Body of pancreas (tissue), 4 donors: ENCODE measurements around the gene ATP2B2. TPM values are rescaled to one million over a fixed set of nuclear protein-coding genes. Genes with fewer than 3 reads are reported as not detected.
A peak's percentile ranks its signal among the peaks of the same experiment; 100 is the strongest.

Experiments
- ATAC-seq: fragments of 150-250 bp; one replicate; pipeline ENCODE4 v1.9.1; 2016
- DNase-seq, 4 donors: peaks; one replicate each; pipeline ENCODE4 v3.0.0-alpha.2; 2019
- H3K27ac ChIP-seq, 4 donors: fragments of 200-600 bp; sonication (generic); 1 replicate in 3 of 4; 2 replicates in 1 of 4; pipeline versions ENCODE4 v1.5.1 to v1.6.1; 2016 to 2019; ENCODE audit warnings: mild to moderate bottlenecking in 1 of 4, mixed read lengths in 1 of 4, moderate library complexity in 1 of 4
- H3K27me3 ChIP-seq, 2 donors: fragments of 200-600 bp; sonication (generic); one replicate each; pipeline ENCODE4 v1.6.0; 2016; ENCODE audit warnings: mild to moderate bottlenecking in 1 of 2
- H3K36me3 ChIP-seq, 2 donors: fragments of 200-600 bp; sonication (generic); replicated peaks in 1 of 2; 2 replicates each; pipeline ENCODE4 v1.5.1; 2016; ENCODE audit warnings: low read depth in 2 of 2; ENCODE audit not compliant: insufficient read depth in 1 of 2
- H3K4me1 ChIP-seq: fragments of 200-600 bp; sonication (generic); one replicate; pipeline ENCODE4 v1.6.0; 2016
- H3K4me3 ChIP-seq, 2 donors: fragments of 200-600 bp; sonication (generic); 1 replicate in 1 of 2; 2 replicates in 1 of 2; pipeline ENCODE4 v1.5.1; 2016 to 2019
- H3K9me3 ChIP-seq, 3 donors: fragments of 200-600 bp; sonication (generic); 1 replicate in 2 of 3; 2 replicates in 1 of 3; pipeline ENCODE4 v1.5.1; 2016
- CTCF ChIP-seq, 7 experiments: fragments of 450-650 bp in 4 of 7; fragments of 200-600 bp in 3 of 7; sonication (generic) in 3 of 7; IDR thresholded peaks; one replicate each; pipeline ENCODE4 v1.5.1; 2016 to 2019; ENCODE audit warnings: antibody characterized with exemption in 7 of 7
- POLR2A ChIP-seq, 3 donors: fragments of 450-650 bp; IDR thresholded peaks; one replicate each; pipeline ENCODE4 v1.6.1; 2016; ENCODE audit warnings: antibody characterized with exemption in 3 of 3, mild to moderate bottlenecking in 2 of 3
- WGBS, 2 donors: methylation state at CpG; one replicate each; pipeline ENCODE4 v1.1.5; 2017; 5-methylcytosine and 5-hydroxymethylcytosine counted together
- intact Hi-C: fragments of 100-400 bp; cut with DNase I; formaldehyde crosslinking; loops from one replicate; pipeline ENCODE4 v1.15.1; 2023
- total RNA-seq, 2 donors: library from RNA; depleted of rRNA; stranded (reverse); fragments of >200 nt; gene quantifications; one replicate each; pipeline ENCODE4 v1.1.0, GENCODE V29; 2016

ATP2B2 gene
- total RNA-seq, 2 donors from 2014 or later = 0.52 TPM; not detected in 1

- Histone ChIP-seq H3K9me3 (no peaks in the 10 kb centered on the region), H3K27ac (no peak overlapping the region), H3K4me1 (no peaks in the 10 kb centered on the region), H3K4me3 (no peak overlapping the region), H3K27me3 (peaks cover 0 to 10% of the 10 kb centered on the region in 2 donors), H3K36me3 (no peaks in the 10 kb centered on the region)
- intact Hi-C loops = no loop called here
- no peak for DNase-seq
- no peak for ATAC-seq
- TF ChIP-seq CTCF (IDR thresholded peaks at IDR 0.05) (no peak), POLR2A (IDR thresholded peaks at IDR 0.05) (no peak)
- WGBS, 2 donors = 23 to 35% methylated on average over 8 to 9 of the region's 9 CpGs
Measured at GRCh38 chr3:10469441-10470119, 35.8 kb downstream of the ATP2B2 start.

- ATAC-seq = no peak
Measured at GRCh38 chr3:10468613-10469354, 36.6 kb downstream of the ATP2B2 start.

GRCh38 chr3:10467904-10468612 lies 37.3 kb downstream of the ATP2B2 start:
- H3K4me1 ChIP-seq = no peaks in the 10 kb centered on the region
- no peaks in the 10 kb centered on the region for H3K36me3 ChIP-seq
- TF ChIP-seq CTCF (IDR thresholded peaks at IDR 0.05) (no peak), POLR2A (IDR thresholded peaks at IDR 0.05) (no peak)
- peak in 2 of 4 donors; percentile 5 to 21 for DNase-seq
- H3K27ac ChIP-seq = no peak overlapping the region
- no peaks in the 10 kb centered on the region for H3K9me3 ChIP-seq
- peaks cover 0 to 10% of the 10 kb centered on the region in 2 donors for H3K27me3 ChIP-seq
- no peak for ATAC-seq
- intact Hi-C loops = no loop called here
- WGBS, 2 donors = 44 to 70% methylated on average over 4 to 11 of the region's 11 CpGs
- no peak overlapping the region for H3K4me3 ChIP-seq

More at GRCh38 chr3:10468613-10469354, 36.6 kb downstream of the ATP2B2 start:
- Histone ChIP-seq H3K27ac (no peak overlapping the region), H3K9me3 (no peaks in the 10 kb centered on the region), H3K4me1 (no peaks in the 10 kb centered on the region), H3K4me3 (no peak overlapping the region), H3K27me3 (peaks cover 0 to 10% of the 10 kb centered on the region in 2 donors), H3K36me3 (no peaks in the 10 kb centered on the region)
- TF ChIP-seq CTCF (IDR thresholded peaks at IDR 0.05) (no peak), POLR2A (IDR thresholded peaks at IDR 0.05) (no peak)
- no peak for DNase-seq
- 46 to 53% methylated on average over 10 to 13 of the region's 13 CpGs for WGBS, 2 donors
- intact Hi-C loops = no loop called here

- no peaks in the 10 kb centered on the region for H3K4me1 ChIP-seq
- TF ChIP-seq CTCF (IDR thresholded peaks at IDR 0.05) = no peak
- no peak for TF ChIP-seq POLR2A (IDR thresholded peaks at IDR 0.05)
- no peaks in the 10 kb centered on the region for H3K9me3 ChIP-seq
- DNase-seq (no peak), ATAC-seq (no peak)
- H3K4me3 ChIP-seq = no peak overlapping the region
- H3K27me3 ChIP-seq = peaks cover 0 to 10% of the 10 kb centered on the region in 2 donors
- intact Hi-C loops = no loop called here
- H3K27ac ChIP-seq = no peak overlapping the region
- H3K36me3 ChIP-seq = no peaks in the 10 kb centered on the region
- WGBS, 2 donors = 70 to 79% methylated on average over 5 of the region's 5 CpGs
Measured at GRCh38 chr3:10467204-10467603, 38.2 kb downstream of the ATP2B2 start.
